ENCODE results near the gene SAPCD2. TPM values are rescaled to one million over a fixed set of nuclear protein-coding genes. Genes with fewer than 3 reads are reported as not detected.
A peak's percentile ranks its signal among the peaks of the same experiment; 100 is the strongest.

Gene SAPCD2
- total and polyA plus RNA-seq, 9 of the 15 experiments (the other 6 are each of a cell fraction or from before 2014, with no cell fraction given): 3.4 to 91.8 (median 18.8) TPM

DNA sequence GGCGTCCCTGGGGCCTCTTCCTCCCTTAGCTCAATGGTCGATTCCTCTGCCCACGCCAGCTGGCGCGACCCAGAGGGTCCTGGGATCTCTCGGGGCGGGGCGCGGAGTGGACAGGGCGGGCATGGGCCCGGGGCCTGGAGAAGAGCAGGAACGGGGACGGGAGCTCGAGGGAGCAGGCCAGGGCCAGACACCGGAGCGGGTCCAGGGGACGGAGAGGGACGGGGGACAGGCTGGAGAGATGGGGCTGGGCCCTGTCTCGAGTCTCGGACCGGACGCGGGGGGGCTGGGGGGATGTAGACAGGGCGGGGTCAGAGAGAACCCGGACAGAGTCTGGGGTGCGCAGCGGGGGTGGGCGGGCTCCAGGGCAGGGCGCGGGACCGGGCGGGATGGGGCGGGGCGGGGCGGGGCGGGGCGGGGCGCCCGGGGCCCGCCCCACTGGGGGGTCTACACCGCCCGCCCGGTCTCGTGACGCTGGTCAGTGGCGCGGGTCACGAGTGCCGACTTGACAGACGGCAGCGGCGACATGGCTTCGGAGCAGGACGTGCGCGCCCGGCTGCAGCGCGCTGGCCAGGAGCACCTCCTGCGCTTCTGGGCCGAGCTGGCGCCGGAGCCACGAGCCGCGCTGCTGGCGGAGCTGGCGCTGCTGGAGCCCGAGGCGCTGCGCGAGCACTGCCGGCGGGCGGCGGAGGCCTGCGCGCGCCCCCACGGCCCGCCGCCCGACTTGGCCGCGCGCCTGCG is 6.8 kb upstream of the SAPCD2 start, which contains the start of gene UAP1L1 (continued):
- TF ChIP-seq, protein P1, sequence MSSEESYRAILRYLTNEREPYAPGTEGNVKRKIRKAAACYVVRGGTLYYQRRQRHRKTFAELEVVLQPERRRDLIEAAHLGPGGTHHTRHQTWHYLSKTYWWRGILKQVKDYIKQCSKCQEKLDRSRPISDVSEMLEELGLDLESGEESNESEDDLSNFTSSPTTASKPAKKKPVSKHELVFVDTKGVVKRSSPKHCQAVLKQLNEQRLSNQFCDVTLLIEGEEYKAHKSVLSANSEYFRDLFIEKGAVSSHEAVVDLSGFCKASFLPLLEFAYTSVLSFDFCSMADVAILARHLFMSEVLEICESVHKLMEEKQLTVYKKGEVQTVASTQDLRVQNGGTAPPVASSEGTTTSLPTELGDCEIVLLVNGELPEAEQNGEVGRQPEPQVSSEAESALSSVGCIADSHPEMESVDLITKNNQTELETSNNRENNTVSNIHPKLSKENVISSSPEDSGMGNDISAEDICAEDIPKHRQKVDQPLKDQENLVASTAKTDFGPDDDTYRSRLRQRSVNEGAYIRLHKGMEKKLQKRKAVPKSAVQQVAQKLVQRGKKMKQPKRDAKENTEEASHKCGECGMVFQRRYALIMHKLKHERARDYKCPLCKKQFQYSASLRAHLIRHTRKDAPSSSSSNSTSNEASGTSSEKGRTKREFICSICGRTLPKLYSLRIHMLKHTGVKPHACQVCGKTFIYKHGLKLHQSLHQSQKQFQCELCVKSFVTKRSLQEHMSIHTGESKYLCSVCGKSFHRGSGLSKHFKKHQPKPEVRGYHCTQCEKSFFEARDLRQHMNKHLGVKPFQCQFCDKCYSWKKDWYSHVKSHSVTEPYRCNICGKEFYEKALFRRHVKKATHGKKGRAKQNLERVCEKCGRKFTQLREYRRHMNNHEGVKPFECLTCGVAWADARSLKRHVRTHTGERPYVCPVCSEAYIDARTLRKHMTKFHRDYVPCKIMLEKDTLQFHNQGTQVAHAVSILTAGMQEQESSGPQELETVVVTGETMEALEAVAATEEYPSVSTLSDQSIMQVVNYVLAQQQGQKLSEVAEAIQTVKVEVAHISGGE (CRISPR knock-in tag; IDR thresholded peaks at IDR 0.05): peak in 1 of 3 experiments; percentile 50; a peak in 1 of 6 replicates
- TF ChIP-seq, protein P2, sequence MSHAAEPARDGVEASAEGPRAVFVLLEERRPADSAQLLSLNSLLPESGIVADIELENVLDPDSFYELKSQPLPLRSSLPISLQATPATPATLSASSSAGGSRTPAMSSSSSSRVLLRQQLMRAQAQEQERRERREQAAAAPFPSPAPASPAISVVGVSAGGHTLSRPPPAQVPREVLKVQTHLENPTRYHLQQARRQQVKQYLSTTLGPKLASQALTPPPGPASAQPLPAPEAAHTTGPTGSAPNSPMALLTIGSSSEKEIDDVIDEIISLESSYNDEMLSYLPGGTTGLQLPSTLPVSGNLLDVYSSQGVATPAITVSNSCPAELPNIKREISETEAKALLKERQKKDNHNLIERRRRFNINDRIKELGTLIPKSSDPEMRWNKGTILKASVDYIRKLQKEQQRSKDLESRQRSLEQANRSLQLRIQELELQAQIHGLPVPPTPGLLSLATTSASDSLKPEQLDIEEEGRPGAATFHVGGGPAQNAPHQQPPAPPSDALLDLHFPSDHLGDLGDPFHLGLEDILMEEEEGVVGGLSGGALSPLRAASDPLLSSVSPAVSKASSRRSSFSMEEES (CRISPR knock-in tag; IDR thresholded peaks at IDR 0.05): 0 out of 2 replicates have a peak, but pooled peaks have one; percentile 25
- TF ChIP-seq, protein P3, sequence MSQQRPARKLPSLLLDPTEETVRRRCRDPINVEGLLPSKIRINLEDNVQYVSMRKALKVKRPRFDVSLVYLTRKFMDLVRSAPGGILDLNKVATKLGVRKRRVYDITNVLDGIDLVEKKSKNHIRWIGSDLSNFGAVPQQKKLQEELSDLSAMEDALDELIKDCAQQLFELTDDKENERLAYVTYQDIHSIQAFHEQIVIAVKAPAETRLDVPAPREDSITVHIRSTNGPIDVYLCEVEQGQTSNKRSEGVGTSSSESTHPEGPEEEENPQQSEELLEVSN (IDR thresholded peaks at IDR 0.05; ENCODE audit: borderline replicate concordance in 1 of 2, extremely low read depth in 1 of 2, insufficient read depth in 1 of 2, insufficient read length in 1 of 2, low read depth in 1 of 2, low read length in 1 of 2, poor library complexity in 1 of 2, severe bottlenecking in 1 of 2): peak in 1 of 2 experiments; percentile 41

Data from K562 (cell line).